Measurements from ENCODE around the gene RNF19B. TPM values are rescaled to one million over a fixed set of nuclear protein-coding genes. Genes with fewer than 3 reads are reported as not detected.
A peak's percentile ranks its signal among the peaks of the same experiment; 100 is the strongest.

The RNF19B gene
- total RNA-seq, 1 experiment from 2014 or later = 15.0 TPM

DNA sequence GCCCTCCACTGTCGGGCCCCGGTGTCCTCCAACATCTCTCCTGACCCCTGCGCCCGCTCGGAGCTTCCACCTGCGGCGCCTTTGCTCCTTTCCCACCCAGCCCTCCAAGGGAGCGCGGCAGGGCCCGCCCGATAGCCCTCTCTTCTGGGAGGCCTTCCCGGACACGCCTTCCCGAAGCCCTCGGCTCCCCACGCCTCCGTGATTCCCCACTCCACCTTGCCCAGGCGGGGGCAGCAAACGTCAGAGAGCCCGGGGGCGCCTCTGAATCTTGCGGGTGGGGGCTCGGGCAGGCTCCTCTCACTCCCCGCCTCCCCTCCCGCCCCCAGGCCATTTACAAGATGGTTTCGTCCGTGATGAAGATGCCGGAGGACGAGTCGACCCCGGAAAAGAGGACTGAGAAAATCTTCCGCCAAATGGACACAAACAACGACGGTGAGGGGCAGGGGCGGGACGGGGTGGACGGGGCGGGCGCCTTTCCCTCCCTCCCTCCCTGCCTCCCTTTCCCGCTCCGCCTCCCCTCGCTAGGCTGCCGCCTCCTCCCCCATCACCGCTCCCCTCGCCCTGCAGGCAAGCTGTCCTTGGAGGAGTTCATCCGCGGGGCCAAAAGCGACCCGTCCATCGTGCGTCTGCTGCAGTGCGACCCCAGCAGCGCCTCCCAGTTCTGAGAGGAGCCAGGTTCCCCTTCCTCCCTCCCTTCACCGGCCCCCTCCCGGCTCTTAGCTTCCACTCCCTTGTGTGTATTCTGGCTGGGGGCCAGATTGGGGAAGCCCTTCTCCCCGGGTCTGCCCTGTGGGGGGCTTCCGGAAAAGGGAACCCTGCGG is 71.2 kb downstream of the RNF19B start:
- no peak overlapping the region for H3K27ac ChIP-seq (ENCODE audit: insufficient read length, low read depth, low read length)
- no peak overlapping the region for H4K91ac ChIP-seq (ENCODE audit: insufficient read length, low read depth, low read length)
- no peak overlapping the region for H2BK20ac ChIP-seq (ENCODE audit: low read depth, low read length, poor library complexity, severe bottlenecking)
- no peaks in the 10 kb centered on the region for H3K79me1 ChIP-seq (ENCODE audit: insufficient read depth, low read depth, low read length, poor library complexity, severe bottlenecking)
- Mint-ChIP-seq H3K27ac (no peak overlapping the region), H3K4me1 (peaks cover 9 to 24% of the 10 kb centered on the region in 2 experiments; a peak in 3 of 4 replicates), H3K4me3 (peak overlapping the region; percentile 69 to 88), H3K27me3 (ENCODE audit: low read depth) (peaks cover 74% of the 10 kb centered on the region), H3K9me3 (peaks cover 5 to 8% of the 10 kb centered on the region in 2 experiments; a peak in 3 of 5 replicates), H3K36me3 (ENCODE audit: insufficient read depth in 1 of 3, low read depth in 3 of 3) (peaks cover 0 to 9% (median 0%) of the 10 kb centered on the region in 3 experiments; a peak in 1 of 7 replicates)
- no peak overlapping the region for H2BK15ac ChIP-seq (ENCODE audit: low read depth, low read length)
- H4K8ac ChIP-seq (replicated peaks; ENCODE audit: insufficient read length, low read depth, low read length) = no peak overlapping the region
- H4K5ac ChIP-seq (ENCODE audit: insufficient read length, low read depth, low read length) = no peak overlapping the region
- TF ChIP-seq, protein P1, sequence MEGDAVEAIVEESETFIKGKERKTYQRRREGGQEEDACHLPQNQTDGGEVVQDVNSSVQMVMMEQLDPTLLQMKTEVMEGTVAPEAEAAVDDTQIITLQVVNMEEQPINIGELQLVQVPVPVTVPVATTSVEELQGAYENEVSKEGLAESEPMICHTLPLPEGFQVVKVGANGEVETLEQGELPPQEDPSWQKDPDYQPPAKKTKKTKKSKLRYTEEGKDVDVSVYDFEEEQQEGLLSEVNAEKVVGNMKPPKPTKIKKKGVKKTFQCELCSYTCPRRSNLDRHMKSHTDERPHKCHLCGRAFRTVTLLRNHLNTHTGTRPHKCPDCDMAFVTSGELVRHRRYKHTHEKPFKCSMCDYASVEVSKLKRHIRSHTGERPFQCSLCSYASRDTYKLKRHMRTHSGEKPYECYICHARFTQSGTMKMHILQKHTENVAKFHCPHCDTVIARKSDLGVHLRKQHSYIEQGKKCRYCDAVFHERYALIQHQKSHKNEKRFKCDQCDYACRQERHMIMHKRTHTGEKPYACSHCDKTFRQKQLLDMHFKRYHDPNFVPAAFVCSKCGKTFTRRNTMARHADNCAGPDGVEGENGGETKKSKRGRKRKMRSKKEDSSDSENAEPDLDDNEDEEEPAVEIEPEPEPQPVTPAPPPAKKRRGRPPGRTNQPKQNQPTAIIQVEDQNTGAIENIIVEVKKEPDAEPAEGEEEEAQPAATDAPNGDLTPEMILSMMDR (conservative IDR thresholded peaks at IDR 0.05) = peak; percentile 51
- H4K20me1 ChIP-seq (ENCODE audit: control insufficient read depth, insufficient read depth, insufficient read length) = peaks cover 3% of the 10 kb centered on the region
- no peak overlapping the region for H2AK5ac ChIP-seq (ENCODE audit: insufficient read length, low read length)
- H3K18ac ChIP-seq (ENCODE audit: insufficient read length, low read depth, low read length) = no peak overlapping the region
- H2BK12ac ChIP-seq (ENCODE audit: insufficient read length, low read depth, low read length) = no peak overlapping the region
- no peak overlapping the region for H3K9ac ChIP-seq (ENCODE audit: extremely low read depth, insufficient read length, low read length)
- peak overlapping the region; percentile 53 for H3K4me2 ChIP-seq (ENCODE audit: insufficient read depth, insufficient read length, low read length)
- H3K4me1 ChIP-seq (ENCODE audit: insufficient read depth, low read length) = no peaks in the 10 kb centered on the region
- H3K4ac ChIP-seq (ENCODE audit: low read depth, low read length) = no peak overlapping the region
- H3K9me3 ChIP-seq (ENCODE audit: control insufficient read depth, low read depth, low read length) = no peaks in the 10 kb centered on the region
- no peak overlapping the region for H2BK120ac ChIP-seq (ENCODE audit: low read depth, low read length, poor library complexity, severe bottlenecking)
- no peak overlapping the region for H3K23ac ChIP-seq (ENCODE audit: insufficient read length, low read depth, low read length)
- H3K14ac ChIP-seq (ENCODE audit: insufficient read depth, low read length) = 0 out of 2 replicates have a peak overlapping the region, but pooled peaks have one; percentile 12
- H3K23me2 ChIP-seq (ENCODE audit: insufficient read length, low read depth, low read length, poor library complexity, severe bottlenecking) = no peaks in the 10 kb centered on the region
- no peak overlapping the region for H3T11ph ChIP-seq (ENCODE audit: low read length)
- no CpG with 5 or more reads among the region's 58 CpGs for WGBS (ENCODE audit: extremely low coverage, insufficient read length, low lambda C conversion rate)
- peak; percentile 73 for DNase-seq
- H3K27me3 ChIP-seq (ENCODE audit: insufficient read depth, low read length) = no peaks in the 10 kb centered on the region; the same call in 1 of the 2 replicates
- H2BK5ac ChIP-seq (ENCODE audit: insufficient read length, low read length) = no peak overlapping the region
- H3K56ac ChIP-seq (ENCODE audit: insufficient read length, low read depth, low read length) = no peak overlapping the region
- no peak overlapping the region for H2AFZ ChIP-seq (ENCODE audit: low read length)
- H3K79me2 ChIP-seq (ENCODE audit: insufficient read depth, low read length) = no peaks in the 10 kb centered on the region

Data from H9 (cell line).